ENCODE measurements around the gene VAX1.

DNA sequence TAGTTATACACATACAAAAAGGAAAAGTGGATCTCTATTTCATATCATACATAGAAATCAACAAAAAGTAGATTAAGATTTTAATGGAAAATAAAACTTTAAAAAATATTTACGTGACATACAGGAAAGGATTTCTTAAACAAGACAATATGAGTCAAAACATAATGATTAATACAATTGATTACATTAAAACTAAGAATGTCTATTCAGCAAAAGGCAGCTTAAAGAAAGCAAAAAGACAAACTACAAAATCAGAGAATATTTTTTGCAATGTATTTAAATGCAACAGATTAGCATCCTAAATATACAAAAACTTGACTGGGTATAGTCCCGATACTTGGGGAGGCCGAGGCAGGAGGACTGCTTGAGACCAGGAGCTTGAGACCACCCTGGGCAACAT is 50.5 kb downstream of the VAX1 start:
- no peak for TF ChIP-seq CTCF (IDR thresholded peaks at IDR 0.05)
- no peak for TF ChIP-seq POLR2A (IDR thresholded peaks at IDR 0.05)
